Endodermal cell (in vitro differentiated cells): ENCODE data around the gene FARSA. TPM values are rescaled to one million over a fixed set of nuclear protein-coding genes. Genes with fewer than 3 reads are reported as not detected.

Experiments
- DNase-seq: peaks from one replicate; pipeline ENCODE4 v3.0.0-alpha.2; 2017
- H3K27ac ChIP-seq: 2 replicates; pipeline ENCODE4 v1.5.1; 2013; ENCODE audit warnings: mild to moderate bottlenecking, low read depth, low read length, moderate library complexity
- H3K27me3 ChIP-seq: 2 replicates; pipeline ENCODE4 v1.6.1; 2013; ENCODE audit warnings: mild to moderate bottlenecking, low read length, moderate library complexity; ENCODE audit not compliant: insufficient read depth, control insufficient read depth, poor library complexity, severe bottlenecking
- H3K36me3 ChIP-seq: 2 replicates; pipeline ENCODE4 v1.7.0; 2013; ENCODE audit warnings: mild to moderate bottlenecking, low read length, moderate library complexity; ENCODE audit not compliant: control insufficient read depth, insufficient read depth
- H3K4me1 ChIP-seq: one replicate; pipeline ENCODE4 v1.7.0; 2013; ENCODE audit warnings: low read length; ENCODE audit not compliant: control insufficient read depth, insufficient read depth
- H3K4me3 ChIP-seq: 2 replicates; pipeline ENCODE4 v1.5.1; 2013; ENCODE audit warnings: mild to moderate bottlenecking, low read length, moderate library complexity
- H3K9ac ChIP-seq: 2 replicates; pipeline ENCODE4 v1.6.1; 2013; ENCODE audit warnings: mild to moderate bottlenecking, low read length, moderate library complexity; ENCODE audit not compliant: poor library complexity, severe bottlenecking; ENCODE audit errors: extremely low read depth
- H3K9me3 ChIP-seq: 2 replicates; pipeline ENCODE4 v1.6.1; 2013; ENCODE audit warnings: mild to moderate bottlenecking, low read length, moderate library complexity; ENCODE audit not compliant: control insufficient read depth
- H3K27ac Mint-ChIP-seq: 2 replicates; pipeline ENCODE4 v1.8.0; 2020; ENCODE audit warnings: mixed read lengths
- H3K27me3 Mint-ChIP-seq: 2 replicates; pipeline ENCODE4 v1.8.0; 2021; ENCODE audit warnings: mild to moderate bottlenecking, mixed read lengths; ENCODE audit not compliant: insufficient read depth
- H3K36me3 Mint-ChIP-seq: 2 replicates; pipeline ENCODE4 v1.8.0; 2020; ENCODE audit warnings: low read depth, mixed read lengths
- H3K4me1 Mint-ChIP-seq: 2 replicates; pipeline ENCODE4 v1.8.0; 2020; ENCODE audit warnings: mixed read lengths
- H3K4me3 Mint-ChIP-seq: 2 replicates; pipeline ENCODE4 v1.8.0; 2020; ENCODE audit warnings: mild to moderate bottlenecking, moderate library complexity, mixed read lengths
- H3K9me3 Mint-ChIP-seq: 2 replicates; pipeline ENCODE4 v1.8.0; 2020; ENCODE audit warnings: mild to moderate bottlenecking, mixed read lengths
- CTCF ChIP-seq: fragments of 200-600 bp; sonication (generic); conservative IDR thresholded peaks from 2 replicates; pipeline ENCODE4 v1.5.0; 2021; ENCODE audit warnings: antibody characterized with exemption, mild to moderate bottlenecking
- WGBS, 2 experiments: methylation state at CpG; one replicate each; pipeline versions ENCODE4 v1.1.5 to v1.1.7; 2013; ENCODE audit warnings: missing lambda C conversion rate in 2 of 2, mixed read lengths in 1 of 2; ENCODE audit not compliant: insufficient coverage in 1 of 2, insufficient read length in 1 of 2; 5-methylcytosine and 5-hydroxymethylcytosine counted together
- long read RNA-seq, 4 experiments: library from polyadenylated mRNA in 2 of 4; library from RNA in 1 of 4; library from capped mRNA in 1 of 4; stranded (forward) in 3 of 4; unstranded in 1 of 4; transcript quantifications; one replicate each; pipeline ENCODE4 v2.0.0, GENCODE V29; 2020 to 2021; ENCODE audit warnings: inconsistent platforms in 1 of 4
- polyA plus RNA-seq, 2 experiments: library from polyadenylated mRNA; stranded (reverse); fragments of 50-300 nt; gene quantifications; one replicate each; pipeline ENCODE4 v1.2.3, GENCODE V29; 2013
- total RNA-seq, 2 donors: library from RNA; stranded (reverse); fragmentation: NEBNext Ultra II Directional in 1 of 2; extraction: Animal tissue kit (Norgen Biotek cat#: 25700) in 1 of 2; gene quantifications; 2 replicates in 1 of 2; 3 replicates in 1 of 2; pipeline ENCODE4 v1.2.1, GENCODE V29; 2021

FARSA gene
- 10 to 100 TPM; 65.1 to 70.8 TPM for total RNA-seq
- polyA plus RNA-seq (2013, experiment 1 of 2): 43.7 TPM
- 40.0 TPM for polyA plus RNA-seq (2013, experiment 2 of 2)
- long read RNA-seq, experiment 1, transcript FARSA-201 (13 exons, 1,814 nt): major isoform, 7 of 46 reads
- long read RNA-seq, experiment 1, partial matches to known transcripts: 30 of 46 reads
- long read RNA-seq, experiment 1, other reads (novel, unspliced or antisense): 7 of 46 reads
- long read RNA-seq, experiment 2, transcript FARSA-201 (13 exons, 1,814 nt): major isoform, 146 of 158 reads
- long read RNA-seq, experiment 2, partial matches to known transcripts: 6 of 158 reads
- long read RNA-seq, experiment 2, other reads (novel, unspliced or antisense): 6 of 158 reads
- long read RNA-seq, experiment 3, transcript FARSA-201 (13 exons, 1,814 nt): major isoform, 675 of 753 reads
- long read RNA-seq, experiment 3, partial matches to known transcripts: 16 of 753 reads
- long read RNA-seq, experiment 3, other reads (novel, unspliced or antisense): 58 of 753 reads
- long read RNA-seq, experiment 4, transcript FARSA-201 (13 exons, 1,814 nt): major isoform, 122 of 141 reads
- long read RNA-seq, experiment 4, partial matches to known transcripts: 8 of 141 reads
- long read RNA-seq, experiment 4, other reads (novel, unspliced or antisense): 11 of 141 reads

DNA sequence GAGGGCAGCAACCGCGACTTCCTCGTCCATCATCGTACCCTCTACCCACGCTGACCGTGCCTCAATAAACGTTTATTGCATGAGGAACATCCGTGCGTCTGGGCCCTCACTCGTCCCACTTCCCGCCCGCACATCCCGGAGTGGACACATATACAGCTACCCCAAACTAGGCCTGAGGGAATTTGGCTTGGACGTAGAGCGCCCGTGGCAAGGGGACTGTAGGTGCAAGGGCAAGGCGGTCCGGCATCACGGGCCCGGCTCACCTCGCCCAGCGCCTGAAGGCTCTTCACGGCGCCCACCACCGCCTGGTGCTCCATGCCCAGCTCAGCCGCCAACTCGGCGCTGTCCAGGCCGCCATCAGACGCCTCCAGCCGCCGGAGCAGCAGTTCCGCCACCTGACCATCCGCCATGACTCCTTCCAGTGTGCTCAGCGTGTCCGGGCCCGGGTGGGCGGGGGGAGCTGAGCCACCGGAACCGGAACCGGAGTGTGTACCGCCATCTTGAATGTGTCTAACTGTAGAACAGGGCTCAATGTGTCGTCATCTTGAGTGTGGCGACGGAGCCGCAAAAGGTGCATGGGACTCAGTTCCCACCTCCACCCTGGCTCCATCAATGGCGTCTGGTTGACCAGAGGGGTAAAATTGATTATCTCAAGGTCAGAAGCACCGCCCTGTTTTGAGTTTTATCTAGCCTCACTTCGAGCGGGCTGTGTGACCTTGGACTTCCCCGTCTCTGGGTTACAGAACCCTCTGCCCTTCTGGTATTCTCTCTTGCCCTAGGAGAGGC, at the start of gene FARSA:
FARSA (minus strand) TSS at position 425 of the 786 bp plus-strand sequence; CDS start at position 410, 15 bp downstream.
- Mint-ChIP-seq H3K4me3 (peak within 1 kb of the TSS; percentile 92), H3K4me1 (peaks cover 18% of the 10 kb centered on the region), H3K9me3 (no peaks in the 10 kb centered on the region), H3K27ac (peak within 1 kb of the TSS; percentile 88), H3K36me3 (peaks cover 26% of the 10 kb centered on the region), H3K27me3 (no peaks in the 10 kb centered on the region)
- Histone ChIP-seq H3K4me1 (peaks cover 7% of the 10 kb centered on the region), H3K9me3 (no peaks in the 10 kb centered on the region), H3K27ac (no peak within 1 kb of the TSS), H3K4me3 (peak within 1 kb of the TSS; percentile 98), H3K27me3 (no peaks in the 10 kb centered on the region), H3K9ac (peak within 1 kb of the TSS; percentile 71), H3K36me3 (peaks cover 26% of the 10 kb centered on the region)
- no peak for TF ChIP-seq CTCF
- peak; percentile 97 for DNase-seq
- 5 to 7% methylated on average over 35 to 51 of the region's 51 CpGs for WGBS, 2 experiments

DNA sequence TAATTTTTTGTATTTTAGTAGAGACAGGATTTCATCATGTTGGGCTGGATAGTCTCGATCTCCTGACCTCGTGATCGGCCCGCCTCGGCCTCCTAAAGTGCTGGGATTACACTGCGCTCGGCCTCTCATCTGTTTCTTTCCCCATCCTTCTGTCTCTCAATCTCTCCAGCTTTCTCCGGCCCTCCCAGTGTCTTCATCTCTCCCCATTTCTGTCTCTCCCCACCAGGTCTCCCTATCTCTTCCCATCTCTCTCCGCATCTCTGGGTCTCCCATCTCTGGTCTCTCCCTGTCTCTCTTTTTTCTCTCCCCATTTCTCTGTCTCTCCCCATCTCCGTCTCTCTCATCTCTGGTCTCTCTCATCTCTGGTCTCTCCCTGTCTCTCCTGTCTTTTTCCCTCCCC, 49.6 kb upstream of the FARSA start:
- Histone ChIP-seq H3K27ac (no peak overlapping the region), H3K27me3 (peaks cover 60% of the 10 kb centered on the region), H3K9ac (no peak overlapping the region), H3K9me3 (no peaks in the 10 kb centered on the region), H3K4me3 (peak overlapping the region; percentile 68), H3K4me1 (no peaks in the 10 kb centered on the region), H3K36me3 (no peaks in the 10 kb centered on the region)
- no peak for DNase-seq
- no peak overlapping the region for H3K4me3 Mint-ChIP-seq
- H3K9me3 Mint-ChIP-seq: no peaks in the 10 kb centered on the region
- no peaks in the 10 kb centered on the region for H3K36me3 Mint-ChIP-seq
- no peaks in the 10 kb centered on the region for H3K4me1 Mint-ChIP-seq
- H3K27me3 Mint-ChIP-seq: peaks cover 19% of the 10 kb centered on the region
- no peak overlapping the region for H3K27ac Mint-ChIP-seq
- WGBS, 2 experiments: 62 to 65% methylated on average over 9 to 10 of the region's 10 CpGs
- TF ChIP-seq CTCF: no peak

DNA sequence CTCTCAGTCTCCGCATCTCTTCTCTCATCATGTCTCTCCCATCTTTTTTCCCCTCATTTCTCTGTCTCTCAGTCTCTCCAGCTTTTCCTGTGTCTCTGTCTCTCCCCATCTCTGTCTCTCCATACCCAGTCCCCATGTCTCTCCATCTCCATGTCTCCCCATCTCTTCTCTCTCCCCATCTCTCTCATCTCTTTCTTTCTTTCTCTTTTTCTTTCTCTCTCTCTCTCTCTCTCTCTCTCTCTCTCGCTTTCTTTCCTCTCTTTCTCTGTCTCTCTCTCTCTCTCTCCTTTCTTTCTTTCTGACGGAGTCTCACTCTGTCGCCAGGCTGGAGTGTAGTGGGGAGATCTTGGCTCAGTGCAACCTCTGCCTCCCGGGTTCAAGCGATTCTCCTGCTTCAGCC, 49.1 kb upstream of the FARSA start:
- Histone ChIP-seq H3K4me1 (no peaks in the 10 kb centered on the region), H3K9me3 (no peaks in the 10 kb centered on the region), H3K27ac (no peak overlapping the region), H3K36me3 (no peaks in the 10 kb centered on the region), H3K9ac (no peak overlapping the region), H3K27me3 (peaks cover 55% of the 10 kb centered on the region), H3K4me3 (no peak overlapping the region)
- H3K27ac Mint-ChIP-seq: no peak overlapping the region
- no peaks in the 10 kb centered on the region for H3K4me1 Mint-ChIP-seq
- H3K9me3 Mint-ChIP-seq: no peaks in the 10 kb centered on the region
- WGBS, 2 experiments: 87 to 90% methylated on average over 3 to 6 of the region's 6 CpGs
- H3K36me3 Mint-ChIP-seq: no peaks in the 10 kb centered on the region
- no peak overlapping the region for H3K4me3 Mint-ChIP-seq
- peaks cover 21% of the 10 kb centered on the region for H3K27me3 Mint-ChIP-seq
- no peak for TF ChIP-seq CTCF
- DNase-seq: no peak
